ENCODE data around the gene CYP24A1.

The CYP24A1 gene

DNA sequence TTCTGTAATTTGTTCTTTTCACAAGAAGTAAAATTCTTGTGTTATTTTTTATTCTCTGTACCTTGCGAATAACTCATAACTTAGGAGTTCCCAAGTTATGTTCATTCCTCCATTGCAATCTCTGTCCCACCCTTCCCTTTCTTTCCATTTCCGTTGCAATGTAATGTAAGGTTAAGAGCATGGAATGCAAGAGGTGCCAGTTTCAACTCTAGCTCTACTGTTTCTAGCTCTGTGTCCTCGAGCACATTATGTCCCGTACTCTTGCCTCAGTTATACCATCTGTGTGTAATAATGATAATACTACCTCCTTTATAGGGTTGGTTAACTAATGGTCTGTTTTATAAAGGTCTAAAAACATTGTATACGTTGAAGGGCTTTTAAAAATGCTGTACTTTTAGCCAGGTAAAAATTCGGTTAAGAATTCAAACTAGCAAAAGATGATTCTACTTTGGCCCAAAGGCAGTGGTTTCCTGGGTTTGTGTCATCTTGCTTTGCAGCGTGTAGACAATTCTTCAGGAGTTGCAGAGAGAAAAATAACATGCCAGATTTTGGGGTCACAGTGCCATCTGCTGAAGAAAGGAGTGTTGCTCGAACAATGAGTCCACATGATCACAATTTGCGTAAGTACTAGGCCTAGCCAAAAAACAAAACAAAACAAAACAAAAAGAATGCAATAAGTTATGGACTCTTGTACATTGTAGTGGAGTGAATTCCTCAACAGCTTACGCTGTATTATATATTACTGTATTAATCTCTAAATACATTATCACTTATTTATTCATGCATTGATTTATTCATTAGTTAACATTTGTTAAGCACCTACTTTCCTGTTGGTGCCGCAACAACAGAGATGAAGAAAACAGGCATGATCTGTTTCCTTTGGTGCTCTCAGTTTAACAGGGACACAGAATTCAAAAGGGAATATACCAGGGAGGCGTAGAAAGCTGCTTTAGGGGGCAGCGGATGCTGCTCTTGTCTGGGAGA, 24.1 kb upstream of the CYP24A1 start:
- Histone ChIP-seq H3F3A (ENCODE audit: insufficient read depth, low read length) (no peaks in the 10 kb centered on the region), H3K9me3 (ENCODE audit: low read length) (no peaks in the 10 kb centered on the region), H3K27ac (ENCODE audit: low read depth, low read length, poor library complexity, severe bottlenecking) (no peak overlapping the region), H3K9me2 (ENCODE audit: low read depth, low read length) (no peaks in the 10 kb centered on the region), H3K4me3 (ENCODE audit: low read depth, low read length, poor library complexity, severe bottlenecking) (no peak overlapping the region), H2AFZ (ENCODE audit: low read length) (no peak overlapping the region), H4K20me1 (ENCODE audit: insufficient read depth, low read length) (no peaks in the 10 kb centered on the region), H3K4me2 (ENCODE audit: low read length) (no peak overlapping the region), H3K27me3 (ENCODE audit: insufficient read depth, low read length) (0 out of 2 replicates have a peak, but pooled peaks cover 7% of the 10 kb centered on the region), H3K4me1 (ENCODE audit: insufficient read depth, low read length, severe bottlenecking) (no peaks in the 10 kb centered on the region), H3K9ac (ENCODE audit: low read length) (no peak overlapping the region), H3K36me3 (ENCODE audit: insufficient read depth, low read length) (no peaks in the 10 kb centered on the region), H3K79me2 (ENCODE audit: insufficient read depth, low read length) (no peaks in the 10 kb centered on the region)
- TF ChIP-seq, protein P1, sequence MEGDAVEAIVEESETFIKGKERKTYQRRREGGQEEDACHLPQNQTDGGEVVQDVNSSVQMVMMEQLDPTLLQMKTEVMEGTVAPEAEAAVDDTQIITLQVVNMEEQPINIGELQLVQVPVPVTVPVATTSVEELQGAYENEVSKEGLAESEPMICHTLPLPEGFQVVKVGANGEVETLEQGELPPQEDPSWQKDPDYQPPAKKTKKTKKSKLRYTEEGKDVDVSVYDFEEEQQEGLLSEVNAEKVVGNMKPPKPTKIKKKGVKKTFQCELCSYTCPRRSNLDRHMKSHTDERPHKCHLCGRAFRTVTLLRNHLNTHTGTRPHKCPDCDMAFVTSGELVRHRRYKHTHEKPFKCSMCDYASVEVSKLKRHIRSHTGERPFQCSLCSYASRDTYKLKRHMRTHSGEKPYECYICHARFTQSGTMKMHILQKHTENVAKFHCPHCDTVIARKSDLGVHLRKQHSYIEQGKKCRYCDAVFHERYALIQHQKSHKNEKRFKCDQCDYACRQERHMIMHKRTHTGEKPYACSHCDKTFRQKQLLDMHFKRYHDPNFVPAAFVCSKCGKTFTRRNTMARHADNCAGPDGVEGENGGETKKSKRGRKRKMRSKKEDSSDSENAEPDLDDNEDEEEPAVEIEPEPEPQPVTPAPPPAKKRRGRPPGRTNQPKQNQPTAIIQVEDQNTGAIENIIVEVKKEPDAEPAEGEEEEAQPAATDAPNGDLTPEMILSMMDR (IDR thresholded peaks at IDR 0.05; ENCODE audit: low read length), result peak; percentile 38; the same call in 1 of the 2 replicates
- TF ChIP-seq EZH2 (IDR thresholded peaks at IDR 0.05; ENCODE audit: borderline replicate concordance, low read length), result no peak

DNA sequence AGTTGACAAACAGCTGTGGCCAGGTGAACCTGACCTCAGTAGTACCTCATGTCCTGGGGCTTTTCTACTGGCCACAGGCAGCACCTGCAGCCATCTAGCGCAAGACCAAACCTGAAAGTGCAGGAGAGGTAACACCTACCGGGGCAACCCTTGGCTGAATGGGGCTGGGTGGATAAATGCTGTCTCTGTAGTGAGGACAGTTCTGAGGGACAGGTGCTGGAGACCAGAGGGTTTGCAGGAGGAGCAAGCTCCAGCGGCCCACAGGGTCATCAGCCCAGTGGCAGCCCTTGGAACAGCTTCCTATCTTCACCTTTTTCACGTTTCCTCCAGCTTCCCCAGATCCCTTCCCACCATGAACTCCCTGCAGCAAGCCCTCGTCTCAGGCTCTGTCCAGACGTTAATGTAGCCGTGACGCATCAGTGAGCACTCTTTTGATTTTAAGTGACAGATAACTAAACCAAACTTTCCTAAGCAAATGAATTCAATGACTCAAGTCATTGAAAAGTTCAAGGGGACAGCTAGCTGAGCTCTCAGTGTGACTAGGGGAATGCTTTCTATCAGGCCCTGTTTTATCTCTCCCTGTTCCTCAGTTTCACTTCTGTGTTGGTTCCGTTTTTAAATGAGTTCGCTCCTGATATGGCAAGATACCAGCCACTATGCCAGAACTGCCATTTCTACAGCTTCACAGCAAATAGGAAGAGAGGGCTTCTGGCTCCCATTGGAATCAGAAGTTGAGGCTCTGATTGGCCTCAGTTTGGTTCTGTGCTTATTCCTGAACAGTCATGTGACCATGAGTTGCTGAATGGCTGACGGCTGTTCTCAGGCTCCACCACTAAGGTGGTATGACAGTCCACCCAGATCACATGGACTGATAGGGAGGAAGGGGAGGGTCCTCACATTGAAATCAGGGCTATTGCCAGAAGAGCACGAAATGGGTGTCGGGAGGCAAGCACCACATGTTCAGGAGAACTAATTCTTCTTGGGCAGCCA, 22.0 kb upstream of the CYP24A1 start:
- no peaks in the 10 kb centered on the region for H4K20me1 ChIP-seq (ENCODE audit: insufficient read depth, low read length)
- no peaks in the 10 kb centered on the region for H3K9me2 ChIP-seq (ENCODE audit: low read depth, low read length)
- H3K4me3 ChIP-seq (ENCODE audit: low read depth, low read length, poor library complexity, severe bottlenecking), result no peak overlapping the region
- H3K9me3 ChIP-seq (ENCODE audit: low read length), result no peaks in the 10 kb centered on the region
- no peak overlapping the region for H3K27ac ChIP-seq (ENCODE audit: low read depth, low read length, poor library complexity, severe bottlenecking)
- H3K36me3 ChIP-seq (ENCODE audit: insufficient read depth, low read length), result no peaks in the 10 kb centered on the region
- no peak overlapping the region for H3K9ac ChIP-seq (ENCODE audit: low read length)
- H3K4me1 ChIP-seq (ENCODE audit: insufficient read depth, low read length, severe bottlenecking), result no peaks in the 10 kb centered on the region
- H3K79me2 ChIP-seq (ENCODE audit: insufficient read depth, low read length), result no peaks in the 10 kb centered on the region
- H3F3A ChIP-seq (ENCODE audit: insufficient read depth, low read length), result no peaks in the 10 kb centered on the region
- H3K4me2 ChIP-seq (ENCODE audit: low read length), result peak overlapping the region; percentile 7; the same call in 1 of the 2 replicates
- no peak for TF ChIP-seq EZH2 (IDR thresholded peaks at IDR 0.05; ENCODE audit: borderline replicate concordance, low read length)
- TF ChIP-seq, protein P1 (IDR thresholded peaks at IDR 0.05; ENCODE audit: low read length), result no peak
- no peak overlapping the region for H2AFZ ChIP-seq (ENCODE audit: low read length)
- H3K27me3 ChIP-seq (ENCODE audit: insufficient read depth, low read length), result 0 out of 2 replicates have a peak, but pooled peaks cover 3% of the 10 kb centered on the region

DNA sequence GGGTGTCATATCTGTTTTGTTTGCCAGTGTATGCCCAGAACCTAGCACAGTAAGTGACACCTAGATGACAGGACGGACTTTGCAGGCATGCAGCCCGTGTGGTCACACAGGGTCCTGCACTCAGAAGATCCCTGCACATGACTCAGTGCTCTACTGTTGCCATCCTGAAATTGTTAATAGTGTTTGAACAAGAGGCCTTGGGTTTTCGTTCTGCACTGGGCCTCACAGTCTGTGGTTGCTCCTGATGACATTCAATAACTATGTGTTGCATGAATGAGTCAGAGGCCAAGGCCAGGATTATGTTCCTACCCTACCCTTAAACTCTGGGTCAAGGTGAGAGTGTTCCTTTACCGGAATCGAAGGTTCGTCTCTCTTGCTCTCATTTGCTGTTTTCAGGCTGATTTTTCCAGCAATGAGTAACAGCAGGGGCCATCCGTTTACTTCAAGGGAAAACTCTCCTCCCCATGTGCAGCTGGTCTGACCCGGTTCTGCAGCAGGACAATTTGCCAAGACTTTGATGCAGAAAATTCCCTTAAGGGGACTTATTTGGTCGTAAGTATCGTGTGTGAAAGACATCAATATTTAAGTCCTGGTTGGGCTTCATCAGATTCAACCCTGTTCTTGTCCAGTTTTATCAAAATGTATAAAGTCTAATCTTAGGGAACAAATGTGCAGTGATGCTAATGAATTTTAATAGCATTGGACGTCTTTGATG, 21.1 kb upstream of the CYP24A1 start:
- no peak overlapping the region for H3K4me2 ChIP-seq (ENCODE audit: low read length)
- no peaks in the 10 kb centered on the region for H3F3A ChIP-seq (ENCODE audit: insufficient read depth, low read length)
- no peaks in the 10 kb centered on the region for H3K9me2 ChIP-seq (ENCODE audit: low read depth, low read length)
- H3K9ac ChIP-seq (ENCODE audit: low read length), result no peak overlapping the region
- H3K27ac ChIP-seq (ENCODE audit: low read depth, low read length, poor library complexity, severe bottlenecking), result no peak overlapping the region
- 0 out of 2 replicates have a peak, but pooled peaks cover 3% of the 10 kb centered on the region for H3K27me3 ChIP-seq (ENCODE audit: insufficient read depth, low read length)
- no peaks in the 10 kb centered on the region for H3K9me3 ChIP-seq (ENCODE audit: low read length)
- TF ChIP-seq, protein P1 (IDR thresholded peaks at IDR 0.05; ENCODE audit: low read length), result no peak
- no peak for TF ChIP-seq EZH2 (IDR thresholded peaks at IDR 0.05; ENCODE audit: borderline replicate concordance, low read length)
- no peaks in the 10 kb centered on the region for H3K36me3 ChIP-seq (ENCODE audit: insufficient read depth, low read length)
- no peak overlapping the region for H3K4me3 ChIP-seq (ENCODE audit: low read depth, low read length, poor library complexity, severe bottlenecking)
- H3K4me1 ChIP-seq (ENCODE audit: insufficient read depth, low read length, severe bottlenecking), result no peaks in the 10 kb centered on the region
- H2AFZ ChIP-seq (ENCODE audit: low read length), result no peak overlapping the region
- no peaks in the 10 kb centered on the region for H3K79me2 ChIP-seq (ENCODE audit: insufficient read depth, low read length)
- no peaks in the 10 kb centered on the region for H4K20me1 ChIP-seq (ENCODE audit: insufficient read depth, low read length)
